Hematopoietic multipotent progenitor cell (in vitro differentiated cells): ENCODE results near the gene SPATA24. TPM values are rescaled to one million over a fixed set of nuclear protein-coding genes. Genes with fewer than 3 reads are reported as not detected.
A peak's percentile ranks its signal among the peaks of the same experiment; 100 is the strongest.

Experiments
- DNase-seq, 3 donors: peaks; one replicate each; pipeline ENCODE4 v3.0.0-alpha.2; 2011 to 2015; ENCODE audit warnings: low read depth in 2 of 3, low spot score in 2 of 3
- total RNA-seq: library from RNA; depleted of rRNA; stranded (reverse); fragments of >200 nt; gene quantifications from one replicate; pipeline ENCODE4 v1.2.3, GENCODE V29; 2012

The SPATA24 gene
- total RNA-seq, 1 donor = 2.2 TPM

DNA sequence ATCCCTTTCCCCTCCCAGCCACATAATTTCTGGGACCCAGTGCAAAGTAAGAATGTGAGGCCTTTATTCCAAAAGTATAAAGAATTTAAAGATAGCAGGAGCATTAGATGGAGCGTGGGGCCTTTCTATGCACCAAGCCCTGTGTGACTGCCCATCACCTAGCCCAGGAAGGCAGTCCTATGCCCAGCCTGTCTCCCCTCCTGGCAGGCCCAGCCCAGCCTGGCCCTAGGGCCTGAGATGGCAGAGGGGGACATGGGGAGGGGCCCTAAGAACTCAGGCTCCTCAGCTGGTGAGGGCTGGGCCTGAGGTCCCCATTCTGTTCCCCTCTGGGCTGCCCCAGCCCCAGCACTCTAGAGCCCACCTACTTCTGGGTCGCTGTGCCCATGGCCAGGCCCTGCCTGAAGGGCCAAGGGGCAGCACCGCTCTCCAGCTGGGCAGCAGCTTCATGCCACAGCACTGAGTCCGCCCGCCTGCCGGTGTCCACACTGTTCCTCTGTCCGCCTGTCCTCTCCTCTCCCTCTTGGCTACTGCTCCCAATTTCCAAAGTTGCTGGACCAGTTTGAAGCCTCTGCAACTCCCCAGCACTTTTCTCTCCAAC lies 19.8 kb downstream of the SPATA24 start:
- no peak for DNase-seq

DNA sequence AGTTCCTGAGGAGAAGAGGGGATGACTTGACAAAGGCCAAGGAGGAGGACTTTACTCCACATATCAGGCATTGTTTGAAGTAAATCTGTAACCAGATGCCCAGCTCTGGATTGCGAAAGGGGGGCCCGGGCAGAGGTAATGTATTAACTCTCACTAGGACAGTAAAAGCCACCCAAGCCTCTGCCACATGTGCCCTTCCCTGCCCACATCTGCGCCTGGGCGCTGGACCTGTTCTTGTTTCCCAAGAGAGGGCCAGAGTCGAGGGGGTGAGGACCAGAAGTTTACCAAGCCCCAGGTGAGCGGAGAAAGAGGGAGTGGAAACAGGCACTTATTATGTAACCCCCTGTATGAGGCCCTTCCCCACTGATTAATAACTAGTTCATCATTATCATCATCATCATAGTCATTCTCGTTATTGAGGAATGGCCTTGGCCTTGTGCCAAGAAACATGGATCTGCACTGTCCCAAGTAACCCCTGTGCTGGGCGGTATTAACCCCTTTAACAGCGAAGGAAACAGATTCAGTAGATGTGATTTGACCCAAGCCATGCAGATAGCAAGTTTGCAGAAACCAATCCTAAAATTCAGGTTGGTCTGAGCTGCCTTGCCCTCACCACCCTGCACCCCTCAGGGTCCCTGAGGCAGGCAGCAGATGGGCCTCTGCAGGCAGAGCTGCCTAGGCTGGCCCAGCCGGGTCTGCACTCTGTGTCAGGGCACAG lies 20.5 kb downstream of the SPATA24 start, which contains the start of gene SLC23A1:
TSS of gene SLC23A1 (minus strand) at position 23 of the 718 bp plus-strand sequence. CDS start 44 bp downstream, outside the sequence.
- DNase-seq = no peak

DNA sequence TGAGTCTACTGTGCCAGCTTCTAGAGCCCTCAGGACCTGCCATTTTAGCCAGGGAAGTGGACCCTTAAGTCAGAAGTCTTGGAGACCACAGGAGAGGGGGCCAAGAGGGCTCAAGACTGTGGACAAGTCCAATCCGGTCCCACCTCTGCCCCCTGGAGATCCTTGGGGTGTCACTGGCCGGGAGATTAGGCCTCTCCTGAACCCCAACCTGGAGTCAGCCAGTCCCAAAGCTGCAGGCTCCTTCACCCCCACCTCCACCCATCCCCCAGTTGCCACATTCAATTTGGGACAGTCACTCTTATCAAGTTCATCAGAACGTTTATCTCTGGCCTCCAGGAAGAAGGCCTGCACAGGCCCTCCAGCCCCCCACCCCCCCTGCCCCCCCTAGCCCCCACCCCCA lies 21.1 kb downstream of the SPATA24 start:
- no peak for DNase-seq

DNA sequence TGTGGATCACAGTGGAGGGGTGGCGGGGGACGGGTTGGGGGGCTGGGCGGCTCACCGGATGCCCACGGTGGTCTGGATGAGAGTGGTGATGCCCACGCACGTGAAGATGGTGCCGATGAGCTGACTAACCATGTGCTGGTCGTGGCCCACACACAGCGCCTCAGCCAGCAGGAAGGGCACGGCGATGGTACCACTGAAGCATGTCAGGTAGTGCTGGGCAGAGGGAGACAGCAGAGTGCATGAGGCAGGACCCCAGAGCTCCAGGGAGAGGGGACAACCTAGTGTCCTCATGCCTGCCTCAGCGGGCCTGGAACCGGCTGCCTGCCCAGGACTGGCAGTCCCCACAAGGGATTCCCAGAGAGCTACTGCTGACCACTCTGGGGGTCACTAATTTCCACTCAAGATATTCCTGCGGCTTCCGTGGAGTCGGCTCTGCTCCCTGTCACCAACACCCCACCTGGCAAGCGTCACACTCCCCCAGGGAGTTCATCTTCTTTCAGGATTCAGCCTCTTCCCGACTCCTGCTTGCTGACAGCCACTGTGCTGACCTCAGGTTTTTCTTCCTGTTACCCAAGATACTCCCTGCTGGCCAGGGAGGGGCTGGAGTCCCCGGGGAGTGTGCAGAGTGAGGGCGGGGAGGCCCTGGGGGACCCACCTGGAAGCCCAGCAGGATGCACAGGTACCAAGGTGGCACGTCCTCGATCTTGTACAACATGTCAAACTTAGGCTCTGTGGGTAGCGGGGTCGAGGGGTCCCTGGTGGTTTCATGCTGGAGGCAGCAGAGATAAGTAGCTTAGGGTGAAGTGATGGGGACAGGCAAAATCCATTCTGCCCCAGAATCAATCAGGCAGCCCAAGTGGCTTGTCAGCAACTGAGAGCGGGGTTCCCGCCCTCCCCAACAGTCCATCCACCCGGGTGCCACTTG lies 21.8 kb downstream of the SPATA24 start:
- no peak for DNase-seq

DNA sequence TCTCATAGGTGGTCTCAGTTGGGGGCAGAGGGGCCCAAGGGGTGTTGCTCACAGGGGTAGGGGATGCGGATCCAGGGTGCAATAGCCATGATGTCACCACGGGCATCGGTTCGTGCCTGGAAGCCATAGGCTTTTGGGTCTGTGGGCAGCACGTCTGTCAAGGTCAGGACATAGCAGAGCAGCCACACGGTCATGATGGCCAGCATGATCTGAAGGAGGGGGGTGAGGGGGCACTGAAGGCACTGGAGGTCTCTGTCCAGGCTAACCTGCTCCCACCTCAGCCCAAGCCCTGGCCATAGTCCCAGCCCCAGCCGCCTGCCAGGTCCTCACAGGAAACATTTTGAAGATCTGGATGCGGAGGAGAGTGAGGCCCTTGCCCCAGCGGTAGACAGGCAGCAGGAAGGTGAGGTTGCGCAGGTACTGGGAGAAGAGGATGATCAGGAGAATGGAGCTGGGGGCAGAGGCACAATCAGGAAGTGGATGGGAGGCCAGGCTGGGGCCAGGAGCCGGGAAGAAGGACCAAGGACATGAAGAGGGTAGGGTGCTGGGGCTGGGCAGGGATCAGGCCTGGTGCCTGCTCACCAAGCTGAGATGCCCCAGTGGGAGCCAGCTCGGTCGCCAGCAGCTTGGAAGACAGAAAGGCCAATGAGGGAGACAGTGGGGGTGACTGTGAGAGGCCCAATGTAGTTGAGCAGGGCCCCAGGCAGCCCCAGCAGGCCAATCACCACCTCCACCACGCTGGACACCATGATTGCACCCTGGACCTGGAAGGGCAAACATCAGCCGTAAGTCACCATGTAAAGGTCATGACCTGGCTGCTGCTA lies 24.1 kb downstream of the SPATA24 start:
- no peak for DNase-seq

DNA sequence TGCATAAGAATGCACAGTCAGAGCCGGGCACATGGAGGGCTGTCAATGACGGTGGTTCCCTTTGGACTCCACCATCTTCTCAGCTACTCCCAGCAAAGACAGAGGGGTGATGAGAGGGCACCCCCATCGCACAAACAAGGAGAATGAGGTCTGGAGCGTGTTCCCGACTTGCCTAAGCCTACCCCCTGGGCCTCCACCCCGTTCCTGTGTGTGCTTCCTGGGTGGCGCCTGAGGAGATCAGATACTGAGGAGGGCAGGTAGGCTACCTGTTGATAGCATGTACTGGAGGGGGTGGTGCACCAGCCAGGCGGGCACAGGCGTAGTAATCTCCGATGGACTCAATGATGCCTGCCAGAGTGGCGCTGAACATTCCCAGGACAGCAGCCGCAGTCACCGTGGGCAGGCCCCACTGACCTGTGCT lies 24.9 kb downstream of the SPATA24 start:
- DNase-seq = no peak

DNA sequence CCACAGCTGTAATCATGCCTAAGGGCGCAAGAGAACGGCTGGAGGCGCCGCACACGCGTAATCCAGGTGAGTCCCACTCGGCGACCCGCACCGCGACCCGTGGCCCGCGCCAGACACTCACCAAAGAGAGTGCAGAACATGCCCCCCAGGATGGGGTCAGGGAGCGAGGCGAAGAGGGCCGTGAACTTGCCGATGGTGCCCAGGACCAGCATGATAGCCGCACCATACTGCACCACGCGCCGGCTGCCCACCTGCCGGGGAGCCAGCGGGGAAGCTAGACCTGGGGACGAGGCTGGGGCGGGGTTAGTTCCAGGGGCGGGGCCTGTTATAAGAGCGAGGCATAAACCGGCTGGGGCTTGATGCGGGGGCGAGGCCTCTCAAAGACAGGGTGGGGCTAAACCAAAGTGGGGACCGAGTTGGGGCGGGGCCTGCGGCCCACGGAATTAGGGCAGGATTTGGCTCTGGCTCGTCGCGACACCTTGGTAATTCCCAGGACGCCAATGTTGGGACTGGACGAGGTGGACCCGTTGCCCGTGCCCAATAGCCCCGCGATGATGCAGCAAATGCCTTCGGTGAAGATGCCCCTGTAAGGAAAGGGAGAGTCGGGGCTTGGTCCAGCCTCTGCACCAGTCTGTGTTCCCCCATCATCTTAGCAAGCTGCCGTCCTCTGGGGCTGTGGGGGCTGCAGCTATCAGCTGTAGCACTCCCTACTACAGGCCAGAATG lies 25.6 kb downstream of the SPATA24 start:
- no peak for DNase-seq

DNA sequence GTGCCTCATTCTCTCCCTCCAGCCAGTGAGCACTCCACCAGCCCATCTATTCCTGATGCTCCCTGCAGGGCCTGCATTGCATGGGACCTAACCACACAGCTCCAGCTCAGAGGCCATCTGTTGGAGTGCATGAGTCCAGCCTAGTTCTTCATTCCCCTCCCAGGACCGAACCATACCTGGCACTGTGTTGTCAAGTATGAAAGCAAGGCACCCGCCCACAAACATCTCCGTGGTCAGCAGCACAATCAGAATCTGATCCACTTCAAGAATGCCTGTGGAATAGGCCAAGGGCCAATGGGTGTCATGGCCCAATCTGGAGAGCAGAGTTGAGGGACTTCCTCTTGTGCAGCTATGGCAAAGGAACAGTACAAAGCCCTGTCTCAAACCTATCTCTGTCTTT lies 26.7 kb downstream of the SPATA24 start:
- no peak for DNase-seq

DNA sequence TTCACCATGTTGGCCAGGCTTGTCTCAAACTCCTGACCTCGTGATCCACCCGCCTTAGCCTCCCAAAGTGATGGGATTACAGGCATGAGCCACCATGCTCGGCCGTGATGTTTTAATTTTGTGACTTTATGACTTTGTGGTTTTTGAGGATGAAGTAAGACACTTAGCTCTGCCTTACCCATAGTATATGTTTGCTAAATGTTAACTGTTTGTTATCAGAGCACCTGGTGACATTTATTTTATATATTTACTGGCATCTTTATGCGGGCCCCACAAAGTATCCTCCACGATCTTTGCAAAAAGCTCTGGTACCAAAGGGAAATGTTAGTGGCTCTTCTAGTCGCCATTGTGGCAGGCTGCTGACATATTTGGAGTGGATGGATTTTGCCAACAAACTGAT lies 27.5 kb downstream of the SPATA24 start:
- DNase-seq = no peak

DNA sequence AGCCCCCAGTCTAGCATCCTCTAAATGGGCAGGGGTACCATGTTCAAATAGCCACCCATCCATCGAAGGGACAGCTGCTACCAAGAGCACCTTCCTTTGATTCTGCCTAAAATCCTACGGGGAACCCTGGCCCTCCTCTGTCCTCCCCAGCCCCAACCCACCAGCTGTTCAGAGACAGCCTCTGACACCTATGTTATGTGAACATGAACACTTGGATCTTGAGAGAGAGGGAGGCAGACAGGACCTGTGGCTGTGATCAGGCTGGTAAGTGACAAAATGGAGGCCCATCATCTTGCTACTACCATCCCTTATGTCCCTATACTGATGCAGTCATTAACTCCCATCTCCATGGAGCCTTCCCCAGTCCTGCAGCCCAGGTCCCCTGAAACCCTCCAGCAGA lies 29.0 kb downstream of the SPATA24 start:
- DNase-seq = no peak

DNA sequence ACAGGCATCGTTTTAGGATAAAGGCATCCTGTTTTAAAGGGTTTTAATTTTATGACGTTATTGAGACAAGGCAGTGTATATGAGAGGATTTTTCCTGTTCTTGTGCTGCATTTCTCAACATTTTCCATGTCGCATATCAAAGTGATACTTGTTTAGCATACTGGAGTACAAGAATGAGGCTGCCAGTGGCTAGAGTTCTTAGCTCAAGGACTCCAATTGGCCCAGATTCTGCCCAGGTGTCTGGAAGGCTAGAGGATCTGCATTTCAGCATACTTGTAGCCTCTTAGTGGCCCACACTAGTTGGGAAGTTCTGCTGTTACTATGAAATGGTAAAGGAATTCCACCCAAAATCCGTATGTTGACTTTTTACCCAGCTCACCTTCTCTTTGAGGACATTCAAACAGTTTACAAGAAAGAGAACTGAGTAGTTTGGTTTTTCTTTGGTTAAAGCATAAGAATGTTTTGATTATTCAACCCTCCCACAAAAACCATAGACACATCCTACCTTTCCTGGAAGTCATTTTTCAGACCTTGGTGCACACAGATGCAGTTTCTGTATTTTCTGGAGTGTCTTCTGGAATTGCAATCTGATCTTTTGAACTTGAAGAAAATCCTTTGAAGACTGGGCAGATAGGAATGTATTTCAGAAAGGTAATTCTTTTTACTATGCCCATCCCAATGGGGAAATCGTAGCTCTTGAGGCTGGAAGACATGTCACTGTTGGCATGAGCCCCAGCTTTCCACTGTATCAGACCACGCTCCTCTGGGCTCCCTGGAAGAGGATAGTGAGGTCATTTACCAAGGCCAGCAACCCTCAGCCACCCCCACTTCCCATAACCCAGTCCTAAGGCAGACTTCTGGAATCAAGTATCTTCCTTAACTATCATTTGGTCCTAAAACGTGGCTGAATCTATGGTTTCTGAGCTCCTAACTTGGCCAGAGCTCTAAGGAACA lies 32.1 kb downstream of the SPATA24 start:
- DNase-seq = no peak

DNA sequence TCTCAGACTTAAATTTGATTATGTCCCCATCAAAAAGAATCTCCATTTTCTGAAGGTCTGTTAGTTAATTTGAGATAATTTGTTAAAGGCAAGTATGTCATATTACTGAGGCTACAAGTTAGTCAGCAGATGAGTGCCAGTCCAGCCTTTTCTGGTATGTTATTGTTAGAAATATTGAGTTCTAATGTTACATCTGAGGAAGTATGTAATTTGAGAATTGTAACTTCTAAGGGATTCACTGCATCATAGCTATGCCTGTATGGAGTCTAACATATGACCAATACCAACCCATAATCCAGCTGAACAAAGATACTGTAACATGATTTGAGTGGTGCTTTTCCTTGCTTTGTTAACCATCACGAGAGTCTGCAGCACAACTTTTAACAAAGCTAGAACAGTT lies 34.7 kb downstream of the SPATA24 start:
- no peak for DNase-seq

DNA sequence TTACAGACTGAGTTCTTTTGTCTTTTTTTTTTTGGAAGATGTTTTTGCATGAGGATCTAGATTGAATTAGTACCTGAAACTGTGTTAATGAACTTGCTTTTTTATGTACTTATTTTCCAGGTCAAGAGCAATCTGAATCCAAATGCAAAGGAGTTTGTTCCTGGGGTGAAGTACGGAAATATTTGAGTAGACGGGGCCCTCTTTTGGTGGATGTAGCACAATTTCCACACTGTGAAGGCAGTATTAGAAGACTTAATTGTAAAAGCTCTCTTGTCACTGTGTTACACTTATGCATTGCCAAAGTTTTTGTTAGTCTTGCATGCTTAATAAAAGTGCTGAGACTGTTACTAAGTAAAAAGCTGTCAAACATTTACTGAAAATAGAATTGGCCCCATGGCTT lies 35.3 kb downstream of the SPATA24 start:
- DNase-seq = peak in 1 of 3 donors; percentile 50

DNA sequence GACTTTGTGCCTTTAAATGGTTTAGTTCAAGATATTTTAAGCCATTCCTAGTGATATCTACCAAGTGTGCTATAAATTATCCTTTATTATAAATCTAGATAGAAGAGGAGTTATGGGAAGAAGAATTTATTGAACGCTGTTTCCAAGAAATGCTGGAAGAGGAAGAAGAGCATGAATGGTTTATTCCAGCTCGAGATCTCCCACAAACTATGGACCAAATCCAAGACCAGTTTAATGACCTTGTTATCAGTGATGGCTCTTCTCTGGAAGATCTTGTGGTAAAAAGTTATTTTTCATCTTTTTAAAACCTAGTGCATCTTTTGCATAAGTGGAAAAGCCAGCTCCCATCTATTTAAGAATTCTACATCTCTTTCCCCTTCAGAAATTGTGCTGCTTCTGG lies 39.4 kb downstream of the SPATA24 start:
- no peak for DNase-seq

DNA sequence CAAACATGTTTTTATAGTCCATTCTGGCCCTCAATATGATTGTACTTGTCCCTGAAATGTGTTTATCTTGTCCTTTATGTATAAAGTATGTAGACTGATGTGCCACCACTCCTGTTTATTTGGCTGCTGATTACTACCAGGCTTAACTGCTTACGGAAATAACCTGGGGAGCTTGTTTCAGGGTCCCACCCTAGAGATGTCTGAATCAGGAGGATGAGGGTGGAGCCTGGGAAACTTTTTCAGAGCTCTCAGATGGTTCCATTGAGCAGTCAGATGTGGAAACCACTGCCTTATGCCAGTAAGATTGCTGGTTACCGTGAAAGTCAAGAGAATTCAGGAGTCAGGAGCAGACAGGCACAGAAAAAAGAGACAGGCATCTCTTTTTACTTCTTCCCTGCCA lies 40.0 kb downstream of the SPATA24 start:
- DNase-seq = no peak

DNA sequence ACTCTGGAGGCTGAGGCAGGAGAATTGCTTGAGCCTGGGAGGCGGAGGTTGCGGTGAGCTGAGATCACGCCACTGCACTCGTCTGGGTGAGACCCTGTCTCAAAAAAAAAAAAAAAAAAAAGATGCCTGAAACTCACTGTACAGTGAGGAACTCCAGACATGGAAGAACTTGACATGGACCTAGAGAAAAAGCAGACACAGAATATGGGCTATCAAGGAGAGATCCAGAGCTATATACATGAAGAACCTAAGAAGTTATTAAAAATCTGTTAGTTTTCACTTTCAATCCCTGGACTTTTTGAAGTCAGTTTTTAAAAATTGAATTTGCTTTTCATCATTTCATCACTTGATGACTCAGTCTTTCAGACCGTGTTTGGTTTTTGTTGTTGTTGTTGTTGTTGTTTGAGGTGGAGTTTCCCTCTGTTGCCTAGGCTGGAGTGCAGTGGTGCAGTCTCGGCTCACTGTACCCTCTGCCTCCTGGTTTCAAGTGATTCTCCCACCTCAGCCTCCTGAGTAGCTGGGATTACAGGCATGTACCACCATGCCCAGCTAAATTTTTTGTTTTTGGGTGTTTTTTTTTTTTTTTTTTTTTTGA lies 42.0 kb downstream of the SPATA24 start:
- no peak for DNase-seq

DNA sequence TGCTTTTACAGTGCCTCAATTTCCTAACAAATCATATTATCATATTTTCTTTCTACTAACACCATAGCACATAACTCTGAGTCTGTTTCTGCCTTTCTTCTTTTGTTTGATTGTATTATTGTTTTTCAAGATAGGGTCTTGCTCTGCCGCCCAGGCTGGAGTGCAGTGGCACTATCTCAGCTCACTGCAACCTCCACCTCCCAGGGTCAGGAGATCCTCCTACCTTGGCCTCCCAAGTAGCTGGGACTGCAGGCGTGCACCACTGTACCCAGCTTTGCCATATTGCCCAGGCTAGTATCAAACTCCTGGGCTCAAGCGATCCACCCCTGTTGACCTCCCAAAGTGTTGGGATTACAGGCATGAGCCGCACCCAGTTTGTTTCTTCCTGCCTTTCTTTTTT lies 43.5 kb downstream of the SPATA24 start:
- no peak for DNase-seq

DNA sequence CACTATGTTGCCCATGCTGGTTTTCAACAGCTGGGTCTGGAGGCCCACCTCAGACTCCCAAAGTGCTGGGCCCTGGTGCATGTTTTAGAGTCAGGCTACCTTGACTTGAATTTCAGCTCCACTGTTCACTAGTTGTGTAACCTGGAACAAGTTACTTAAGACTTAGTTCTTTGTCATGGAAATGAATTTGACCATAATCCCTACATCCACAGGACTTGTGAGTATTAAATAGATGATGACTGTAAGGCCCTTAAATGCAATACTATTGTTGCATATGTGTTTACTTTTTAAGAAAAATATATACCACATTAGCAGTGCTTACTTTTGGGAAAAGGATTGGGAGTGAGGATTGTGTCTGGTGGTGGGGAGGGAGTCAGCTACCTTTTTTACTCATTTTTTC lies 45.8 kb downstream of the SPATA24 start:
- no peak for DNase-seq
